B cell (primary cell): Measurements from ENCODE around the gene SDC1. TPM values are rescaled to one million over a fixed set of nuclear protein-coding genes. Genes with fewer than 3 reads are reported as not detected.

Experiments used
- ATAC-seq: fragments of 200-7000 bp; cut with Tn5 transposase; one replicate; pipeline ENCODE4 v1.10.0; 2021; ENCODE audit warnings: low read depth, mild to moderate bottlenecking, moderate number of reproducible peaks, moderate library complexity
- CTCF ChIA-PET: fragments of 350-600 bp; sonication (Branson Sonifier 250); formaldehyde crosslinking; loops from one replicate; lab custom pipeline; 2021; ENCODE audit warnings: antibody characterized with exemption, inconsistent platforms; lab: Charles Lee
- POLR2A ChIA-PET: fragments of 350-600 bp; sonication (Branson Sonifier 250); formaldehyde crosslinking; loops from one replicate; lab custom pipeline; 2021; ENCODE audit warnings: antibody characterized with exemption; lab: Charles Lee
- DNase-seq: peaks from one replicate; pipeline ENCODE4 v3.0.0; 2013
- H2AFZ ChIP-seq: 2 replicates; pipeline ENCODE4 v1.6.1; 2012; ENCODE audit warnings: mild to moderate bottlenecking, low read depth, low read length; ENCODE audit not compliant: insufficient read depth, poor library complexity, severe bottlenecking
- H3K27ac ChIP-seq, 2 donors: 1 replicate in 1 of 2; 2 replicates in 1 of 2; pipeline ENCODE4 v1.5.1; 2012 to 2013; ENCODE audit warnings: low read length in 2 of 2, mild to moderate bottlenecking in 2 of 2, moderate library complexity in 1 of 2
- H3K27me3 ChIP-seq, 4 experiments: fragments of 200-600 bp in 1 of 4; sonication (generic) in 1 of 4; replicated peaks in 1 of 4; 1 replicate in 2 of 4; 2 replicates in 2 of 4; pipeline versions ENCODE4 v1.6.1 to v1.7.0; 2013 to 2016; ENCODE audit warnings: low read length in 3 of 4, mild to moderate bottlenecking in 2 of 4, mixed read lengths in 1 of 4, moderate library complexity in 1 of 4; ENCODE audit not compliant: insufficient read depth in 4 of 4, control insufficient read depth in 3 of 4; ENCODE audit errors: control extremely low read depth in 1 of 4
- H3K36me3 ChIP-seq, 2 experiments: replicated peaks in 1 of 2; 1 replicate in 1 of 2; 2 replicates in 1 of 2; pipeline versions ENCODE4 v1.6.1 to v1.7.1; 2013; ENCODE audit warnings: low read length in 1 of 2; ENCODE audit not compliant: insufficient read depth in 2 of 2, control insufficient read depth in 1 of 2; ENCODE audit errors: control extremely low read depth in 1 of 2, extremely low read depth in 1 of 2
- H3K4me1 ChIP-seq, 2 donors: fragments of 200-600 bp in 1 of 2; sonication (generic) in 1 of 2; 1 replicate in 1 of 2; 2 replicates in 1 of 2; pipeline versions ENCODE4 v1.5.1 to v1.6.1; 2013 to 2017; ENCODE audit warnings: low read length in 2 of 2; ENCODE audit not compliant: control insufficient read depth in 2 of 2, insufficient read depth in 2 of 2
- H3K4me2 ChIP-seq: replicated peaks from 2 replicates; pipeline ENCODE3; 2012; ENCODE audit warnings: mild to moderate bottlenecking, low read depth, low read length; ENCODE audit not compliant: poor library complexity, severe bottlenecking
- H3K4me3 ChIP-seq, 5 experiments: fragments of 200-600 bp in 1 of 5; sonication (generic) in 1 of 5; 1 replicate in 3 of 5; 2 replicates in 2 of 5; pipeline versions ENCODE4 v1.5.1 to v1.7.0; 2011 to 2016; ENCODE audit warnings: low read length in 4 of 5, mild to moderate bottlenecking in 4 of 5, low read depth in 2 of 5, control low read depth in 1 of 5, moderate library complexity in 1 of 5; ENCODE audit not compliant: insufficient read depth in 1 of 5; ENCODE audit errors: control extremely low read depth in 1 of 5, extremely low read depth in 1 of 5
- H3K79me2 ChIP-seq: fragments of 200-600 bp; sonication (generic); one replicate; pipeline ENCODE4 v1.6.0; 2016; ENCODE audit warnings: low read length; ENCODE audit not compliant: control insufficient read depth, insufficient read depth
- H3K9ac ChIP-seq: fragments of 200-600 bp; sonication (generic); 2 replicates; pipeline ENCODE4 v1.6.1; 2017; ENCODE audit warnings: mild to moderate bottlenecking, low read length, moderate library complexity
- H3K9me3 ChIP-seq, 3 donors: one replicate each; pipeline versions ENCODE4 v1.6.1 to v1.7.1; 2013; ENCODE audit warnings: low read length in 2 of 3; ENCODE audit not compliant: control insufficient read depth in 2 of 3, insufficient read depth in 1 of 3; ENCODE audit errors: control extremely low read depth in 1 of 3
- H4K20me1 ChIP-seq: 2 replicates; pipeline ENCODE4 v1.6.0; 2012; ENCODE audit warnings: mild to moderate bottlenecking, low read length; ENCODE audit not compliant: insufficient read depth, control insufficient read depth, poor library complexity, severe bottlenecking
- H3K27ac Mint-ChIP-seq: one replicate; pipeline ENCODE4 v1.8.0; 2021; ENCODE audit warnings: mixed read lengths
- H3K27me3 Mint-ChIP-seq: one replicate; pipeline ENCODE4 v1.8.0; 2021; ENCODE audit warnings: mixed read lengths
- H3K4me1 Mint-ChIP-seq: one replicate; pipeline ENCODE4 v1.8.0; 2021; ENCODE audit warnings: mixed read lengths
- H3K4me3 Mint-ChIP-seq: one replicate; pipeline ENCODE4 v1.8.0; 2021; ENCODE audit warnings: mixed read lengths
- H3K9me3 Mint-ChIP-seq: one replicate; pipeline ENCODE4 v1.8.0; 2022; ENCODE audit warnings: mixed read lengths; ENCODE audit not compliant: insufficient read depth
- CTCF ChIP-seq: fragments of 200-600 bp; IDR thresholded peaks from one replicate; pipeline ENCODE4 v1.8.0; 2022; ENCODE audit warnings: antibody characterized with exemption, mild to moderate bottlenecking
- EZH2 ChIP-seq: IDR thresholded peaks from 2 replicates; pipeline ENCODE4 v1.6.1; 2012; ENCODE audit warnings: borderline replicate concordance, low read depth, mild to moderate bottlenecking, moderate library complexity, low read length; ENCODE audit not compliant: insufficient read depth, poor library complexity, severe bottlenecking
- WGBS: methylation state at CpG from one replicate; pipeline ENCODE4 v1.1.5; 2013; ENCODE audit warnings: missing lambda C conversion rate; ENCODE audit not compliant: insufficient coverage; 5-methylcytosine and 5-hydroxymethylcytosine counted together
- intact Hi-C: fragments of 100-400 bp; cut with micrococcal nuclease; formaldehyde crosslinking; loops from one replicate; pipeline ENCODE4 v1.10.0; 2022
- polyA plus RNA-seq: library from polyadenylated mRNA; depleted of rRNA; stranded (reverse); fragments of >200 nt; gene quantifications from 2 replicates; pipeline ENCODE4 v1.2.3, GENCODE V29; 2012
- total RNA-seq, 2 donors: library from RNA; stranded (reverse); fragments of 120-200 nt in 1 of 2; gene quantifications; 1 replicate in 1 of 2; 2 replicates in 1 of 2; pipeline versions ENCODE4 v1.2.3 to v1.2.4, GENCODE V29; 2013 to 2022

Gene SDC1
- total and polyA plus RNA-seq, 2 donors (not counting 1 experiment from before 2014, with no cell fraction given) = 0.22 TPM; not detected in 1

GRCh38 chr2:20178666-20179465 lies 46.1 kb downstream of the SDC1 start:
- Mint-ChIP-seq H3K27ac (no peak overlapping the region), H3K4me1 (no peaks in the 10 kb centered on the region), H3K4me3 (no peak overlapping the region), H3K27me3 (peaks cover 4% of the 10 kb centered on the region), H3K9me3 (no peaks in the 10 kb centered on the region)
- H4K20me1 ChIP-seq = no peaks in the 10 kb centered on the region
- H3K27me3 ChIP-seq = no peaks in the 10 kb centered on the region
- H3K4me2 ChIP-seq = no peak overlapping the region
- DNase-seq (no peak), ATAC-seq (no peak)
- WGBS = 97% methylated on average over 8 of the region's 10 CpGs
- H3K4me1 ChIP-seq = no peaks in the 10 kb centered on the region
- no peaks in the 10 kb centered on the region for H3K9me3 ChIP-seq
- H2AFZ ChIP-seq = no peak overlapping the region
- H3K79me2 ChIP-seq = no peaks in the 10 kb centered on the region
- POLR2A ChIA-PET = no interaction called here
- CTCF ChIA-PET = no interaction called here
- H3K4me3 ChIP-seq = no peak overlapping the region
- no peak overlapping the region for H3K9ac ChIP-seq
- no peaks in the 10 kb centered on the region for H3K36me3 ChIP-seq
- intact Hi-C loops = no loop called here
- no peak overlapping the region for H3K27ac ChIP-seq
- no peak for TF ChIP-seq CTCF
- TF ChIP-seq EZH2 = no peak

- H3K4me2 ChIP-seq = no peak overlapping the region
- no peak overlapping the region for H2AFZ ChIP-seq
- H3K79me2 ChIP-seq = no peaks in the 10 kb centered on the region
- H3K36me3 ChIP-seq = no peaks in the 10 kb centered on the region
- H3K9ac ChIP-seq = no peak overlapping the region
- H4K20me1 ChIP-seq = no peaks in the 10 kb centered on the region
- DNase-seq (no peak), ATAC-seq (no peak)
- no peaks in the 10 kb centered on the region for H3K4me1 ChIP-seq
- Mint-ChIP-seq H3K27ac (no peak overlapping the region), H3K4me3 (no peak overlapping the region), H3K4me1 (no peaks in the 10 kb centered on the region), H3K27me3 (peaks cover under 1% of the 10 kb centered on the region), H3K9me3 (no peaks in the 10 kb centered on the region)
- no peak overlapping the region for H3K4me3 ChIP-seq
- no peak overlapping the region for H3K27ac ChIP-seq
- WGBS = 94% methylated on average over 13 of the region's 14 CpGs
- H3K9me3 ChIP-seq = no peaks in the 10 kb centered on the region
- TF ChIP-seq EZH2 (no peak), CTCF (no peak)
- intact Hi-C loops = no loop called here
- H3K27me3 ChIP-seq = no peaks in the 10 kb centered on the region
- ChIA-PET POLR2A (no interaction called here), CTCF (no interaction called here)
Measured at GRCh38 chr2:20178249-20178607, 46.7 kb downstream of the SDC1 start.
